Renal pelvis (tissue), 4 donors: ENCODE measurements around the gene NAALADL2. TPM values are rescaled to one million over a fixed set of nuclear protein-coding genes. Genes with fewer than 3 reads are reported as not detected.
"Not testable (repeated sequence)": the region's sequence is repeated elsewhere in the genome, so short reads cannot be mapped to it uniquely, and the experiment has no call there.

Source experiments
- DNase-seq: peaks from one replicate; pipeline ENCODE4 v3.0.0-alpha.2; 2013
- polyA plus RNA-seq, 3 donors: library from polyadenylated mRNA; unstranded; fragments of 120-200 nt; gene quantifications; one replicate each; pipeline ENCODE4 v1.2.1, GENCODE V29; 2013; ENCODE audit not compliant: insufficient read length in 3 of 3

Gene NAALADL2
- polyA plus RNA-seq, 3 donors: 16.0 to 21.3 (median 17.7) TPM

GRCh38 chr3:175485436-175485835 lies 626.3 kb downstream of the NAALADL2 start:
- no peak for DNase-seq

- no peak for DNase-seq
Measured at GRCh38 chr3:175486255-175486654, 627.1 kb downstream of the NAALADL2 start.

GRCh38 chr3:175489406-175489805 lies 630.3 kb downstream of the NAALADL2 start:
- DNase-seq: no peak

- DNase-seq: peak; percentile 12
Measured at GRCh38 chr3:175493301-175493700, 634.2 kb downstream of the NAALADL2 start.

- no peak for DNase-seq
Measured at GRCh38 chr3:175495331-175495730, 636.2 kb downstream of the NAALADL2 start.

DNA sequence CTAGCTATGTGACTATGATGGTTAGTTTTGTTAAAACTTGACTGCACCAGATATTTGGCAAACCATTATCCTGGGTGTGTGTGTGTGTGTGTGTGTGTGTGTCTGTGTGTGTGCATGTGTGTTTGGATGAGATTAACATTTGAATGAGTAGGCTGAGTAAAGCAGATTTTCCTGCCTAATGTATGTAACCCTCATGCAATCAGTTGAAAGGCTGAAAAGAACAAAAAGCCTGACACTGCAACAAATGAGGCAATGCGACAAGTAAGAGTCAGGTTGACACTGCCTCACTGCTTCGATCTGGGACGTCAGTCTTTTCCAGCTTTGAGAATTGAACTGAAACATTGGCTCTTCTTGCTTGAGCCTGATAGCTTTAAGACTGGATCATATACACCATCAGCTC lies 643.0 kb downstream of the NAALADL2 start:
- no peak for DNase-seq

DNA sequence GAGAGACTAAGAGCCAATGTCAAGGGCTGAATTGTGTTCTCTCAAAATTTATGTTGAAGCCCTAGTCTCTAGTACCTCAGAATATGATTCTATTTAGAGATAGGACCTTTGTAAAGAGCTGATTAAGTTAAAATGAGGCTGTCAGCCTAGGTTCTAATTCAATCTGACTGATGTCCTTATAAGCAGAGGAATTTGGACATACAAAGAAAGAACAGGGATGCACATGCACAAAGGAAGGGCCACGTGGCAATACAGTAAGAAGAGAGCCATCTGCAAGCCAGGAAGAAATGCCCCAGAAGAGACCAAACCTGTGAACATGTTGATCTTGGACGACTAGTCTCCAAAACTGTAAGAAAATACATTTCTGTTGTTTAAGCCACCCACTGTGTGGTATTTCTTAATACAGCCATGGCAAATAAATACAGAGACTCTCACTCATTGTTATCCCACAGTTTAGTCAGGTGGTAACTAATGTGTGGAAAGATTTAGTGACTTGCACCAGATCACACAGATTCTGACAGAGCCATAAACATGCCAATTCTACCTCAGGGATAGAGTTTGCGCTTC lies 652.2 kb downstream of the NAALADL2 start:
- no peak for DNase-seq

DNA sequence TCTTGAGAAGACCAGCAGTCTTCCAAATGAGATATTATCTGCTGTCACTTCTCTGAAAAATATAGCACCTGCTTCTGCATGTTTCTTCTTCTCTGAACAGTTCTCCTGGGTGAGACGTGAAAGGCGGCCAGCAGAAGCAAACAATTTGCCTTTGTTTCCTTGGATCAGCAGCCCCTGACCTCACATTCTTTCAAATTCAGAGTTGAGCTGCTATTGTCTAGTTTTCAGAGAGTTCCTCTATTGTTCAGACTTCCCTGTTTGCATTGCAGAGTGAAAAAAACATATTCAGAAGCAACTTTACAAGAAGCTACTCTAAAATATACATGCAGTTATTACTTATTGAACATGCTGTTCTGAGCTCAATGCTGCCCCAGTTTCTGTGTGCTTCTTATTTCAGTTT lies 653.6 kb downstream of the NAALADL2 start:
- DNase-seq: no peak

GRCh38 chr3:175518459-175518858 lies 659.3 kb downstream of the NAALADL2 start:
- no peak for DNase-seq

DNA sequence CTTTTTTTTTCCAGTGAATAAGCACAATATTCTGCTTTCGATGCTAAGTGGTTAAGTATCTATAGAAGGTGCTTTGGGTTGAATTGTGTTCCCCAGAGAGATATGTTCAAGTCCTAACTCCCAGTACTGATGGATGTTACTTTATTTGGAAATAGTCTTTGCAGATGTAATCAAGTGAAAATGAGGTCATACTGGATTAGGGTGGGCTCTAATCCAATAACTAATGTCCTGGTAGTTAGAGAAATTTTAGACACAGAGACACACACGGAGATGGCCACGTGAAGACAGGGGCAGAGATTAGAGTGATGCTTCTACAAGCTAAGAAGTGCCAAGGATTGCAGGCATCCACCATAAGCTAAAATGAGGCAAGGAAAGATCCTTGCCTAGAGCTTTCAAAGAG lies 662.3 kb downstream of the NAALADL2 start:
- no peak for DNase-seq

GRCh38 chr3:175526191-175526590 lies 667.1 kb downstream of the NAALADL2 start:
- no peak for DNase-seq

DNA sequence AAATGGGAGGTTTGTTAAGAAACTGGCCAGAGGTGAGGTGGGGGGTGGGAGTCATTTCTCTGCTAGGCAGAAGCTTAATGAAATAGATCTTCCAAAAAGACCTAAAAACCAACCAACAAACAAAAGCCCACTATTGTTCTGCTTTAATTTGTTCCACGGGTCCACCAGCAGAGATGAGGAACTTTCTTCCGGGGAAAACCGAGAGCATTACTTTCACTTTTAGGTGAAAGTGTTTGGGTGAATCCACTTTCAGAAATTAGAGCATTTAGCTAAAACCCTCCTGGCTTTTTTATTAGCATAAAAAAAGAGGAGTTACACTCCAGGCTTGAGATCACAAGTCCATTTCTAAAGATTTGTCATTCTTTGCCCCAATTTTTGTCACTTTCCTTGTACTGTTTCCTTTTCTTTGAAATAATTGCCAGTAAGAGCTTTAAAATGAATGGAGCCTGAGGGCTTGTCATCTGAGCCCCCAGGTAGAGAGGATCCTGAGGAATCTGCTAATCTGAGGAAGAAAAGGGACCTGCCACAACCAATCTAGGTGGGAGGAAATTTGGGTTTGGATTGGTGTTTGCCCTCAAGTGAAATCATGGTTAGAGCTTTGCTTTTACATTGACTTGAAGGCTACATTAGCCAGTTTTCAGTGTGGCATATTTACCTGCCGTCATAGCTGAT lies 667.6 kb downstream of the NAALADL2 start:
- no peak for DNase-seq

- DNase-seq: not testable (repeated sequence)
Measured at GRCh38 chr3:175528693-175529092, 669.6 kb downstream of the NAALADL2 start.

GRCh38 chr3:175535351-175535750 lies 676.2 kb downstream of the NAALADL2 start:
- DNase-seq: no peak

- no peak for DNase-seq
Measured at GRCh38 chr3:175546115-175546514, 687.0 kb downstream of the NAALADL2 start.

GRCh38 chr3:175552929-175553328 lies 693.8 kb downstream of the NAALADL2 start:
- DNase-seq: no peak

DNA sequence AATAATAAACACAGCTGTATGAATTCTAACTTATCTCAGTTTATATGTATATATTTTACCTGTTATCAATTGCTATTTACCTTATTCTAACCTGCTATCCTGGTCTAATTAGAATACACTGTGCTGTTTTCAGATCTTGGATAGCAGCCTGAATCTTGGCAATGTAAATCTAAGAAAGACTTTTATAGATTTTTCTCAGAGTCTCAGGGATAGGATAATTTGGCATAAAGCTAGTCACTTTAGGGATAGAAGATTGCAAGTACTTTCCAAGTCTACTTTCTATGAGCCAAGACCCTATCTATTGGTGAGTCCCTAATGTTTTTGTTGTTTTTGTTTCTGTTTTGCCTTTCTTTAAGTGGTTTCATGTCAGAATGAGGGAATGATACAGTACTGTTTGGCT lies 695.7 kb downstream of the NAALADL2 start:
- no peak for DNase-seq

DNA sequence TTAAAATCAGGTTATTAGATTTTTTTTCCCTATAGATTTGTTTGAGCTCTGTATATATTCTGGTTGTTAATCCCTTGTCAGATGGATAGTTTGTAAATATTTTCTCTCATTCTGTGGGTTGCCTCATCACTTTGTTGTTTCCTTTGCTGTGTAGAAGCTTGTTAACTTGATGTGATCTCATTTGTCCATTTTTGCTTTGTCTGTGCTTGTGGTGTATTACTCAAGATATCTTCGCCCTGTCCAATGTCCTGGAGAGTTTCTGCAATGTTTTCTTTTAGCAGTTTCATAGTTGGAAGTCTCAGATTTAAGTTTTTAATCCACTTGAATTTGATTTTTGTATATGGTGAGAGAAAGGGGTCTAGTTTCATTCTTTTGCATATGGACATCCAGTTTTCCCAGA lies 699.1 kb downstream of the NAALADL2 start:
- no peak for DNase-seq

- no peak for DNase-seq
Measured at GRCh38 chr3:175564363-175564762, 705.2 kb downstream of the NAALADL2 start.

GRCh38 chr3:175571096-175571495 lies 712.0 kb downstream of the NAALADL2 start:
- no peak for DNase-seq

- no peak for DNase-seq
Measured at GRCh38 chr3:175573226-175573625, 714.1 kb downstream of the NAALADL2 start.

- no peak for DNase-seq
Measured at GRCh38 chr3:175580318-175580717, 721.2 kb downstream of the NAALADL2 start.

- DNase-seq: no peak
Measured at GRCh38 chr3:175585898-175586297, 726.8 kb downstream of the NAALADL2 start.

GRCh38 chr3:175590745-175591144 lies 731.6 kb downstream of the NAALADL2 start:
- no peak for DNase-seq
